ENCODE data around the gene GOLT1B.

GOLT1B gene

DNA sequence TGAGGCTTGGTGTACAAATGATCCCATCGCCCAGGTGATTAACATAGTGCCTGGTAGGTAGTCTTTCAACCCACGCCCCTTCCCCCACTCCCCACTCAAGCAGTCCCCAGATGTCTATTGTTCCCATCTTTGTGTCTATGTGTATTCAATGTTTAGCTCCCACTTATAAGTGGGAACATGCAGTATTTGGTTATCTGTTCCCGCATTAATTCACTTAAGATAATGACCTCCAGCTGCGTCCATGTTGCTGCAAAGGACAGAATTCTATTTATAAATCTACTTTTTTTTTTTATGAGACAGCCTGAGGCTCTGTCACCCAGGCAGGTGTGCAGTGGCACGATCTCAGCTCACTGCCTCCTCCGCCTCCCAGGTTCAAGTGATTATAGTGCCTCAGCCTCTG, 40.2 kb downstream of the GOLT1B start:
- no peaks in the 10 kb centered on the region for H3K9me3 ChIP-seq (replicated peaks; ENCODE audit: insufficient read depth, low read length)
- no peak overlapping the region for H3K4me2 ChIP-seq (ENCODE audit: low read depth, low read length)
- no peak overlapping the region for H3K9ac ChIP-seq (ENCODE audit: low read length)
- no peaks in the 10 kb centered on the region for H3K4me1 ChIP-seq (ENCODE audit: low read length)
- H3K36me3 ChIP-seq (replicated peaks; ENCODE audit: insufficient read depth, low read length), result no peaks in the 10 kb centered on the region
- H3K4me3 ChIP-seq (ENCODE audit: low read length), result no peak overlapping the region
- DNase-seq, result no peak
- no peaks in the 10 kb centered on the region for H3K27me3 ChIP-seq (replicated peaks; ENCODE audit: insufficient read depth, low read length)
- TF ChIP-seq EZH2 (optimal IDR thresholded peaks at IDR 0.05; ENCODE audit: low read depth, low read length) (no peak), EZH2phosphoT487 (IDR thresholded peaks at IDR 0.05; ENCODE audit: low read length) (no peak)
- TF ChIP-seq, protein P1, sequence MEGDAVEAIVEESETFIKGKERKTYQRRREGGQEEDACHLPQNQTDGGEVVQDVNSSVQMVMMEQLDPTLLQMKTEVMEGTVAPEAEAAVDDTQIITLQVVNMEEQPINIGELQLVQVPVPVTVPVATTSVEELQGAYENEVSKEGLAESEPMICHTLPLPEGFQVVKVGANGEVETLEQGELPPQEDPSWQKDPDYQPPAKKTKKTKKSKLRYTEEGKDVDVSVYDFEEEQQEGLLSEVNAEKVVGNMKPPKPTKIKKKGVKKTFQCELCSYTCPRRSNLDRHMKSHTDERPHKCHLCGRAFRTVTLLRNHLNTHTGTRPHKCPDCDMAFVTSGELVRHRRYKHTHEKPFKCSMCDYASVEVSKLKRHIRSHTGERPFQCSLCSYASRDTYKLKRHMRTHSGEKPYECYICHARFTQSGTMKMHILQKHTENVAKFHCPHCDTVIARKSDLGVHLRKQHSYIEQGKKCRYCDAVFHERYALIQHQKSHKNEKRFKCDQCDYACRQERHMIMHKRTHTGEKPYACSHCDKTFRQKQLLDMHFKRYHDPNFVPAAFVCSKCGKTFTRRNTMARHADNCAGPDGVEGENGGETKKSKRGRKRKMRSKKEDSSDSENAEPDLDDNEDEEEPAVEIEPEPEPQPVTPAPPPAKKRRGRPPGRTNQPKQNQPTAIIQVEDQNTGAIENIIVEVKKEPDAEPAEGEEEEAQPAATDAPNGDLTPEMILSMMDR (IDR thresholded peaks at IDR 0.05; ENCODE audit: low read length), result no peak
- H2AFZ ChIP-seq (ENCODE audit: low read length), result no peak overlapping the region
- H3K79me2 ChIP-seq (ENCODE audit: low read length), result no peaks in the 10 kb centered on the region
- no peak overlapping the region for H3K27ac ChIP-seq (ENCODE audit: low read length)
- H3F3A ChIP-seq (ENCODE audit: insufficient read depth, low read length), result no peaks in the 10 kb centered on the region
- no peaks in the 10 kb centered on the region for H4K20me1 ChIP-seq (ENCODE audit: insufficient read depth, low read length)
- H3K9me2 ChIP-seq (replicated peaks; ENCODE audit: insufficient read depth, low read length), result no peaks in the 10 kb centered on the region

DNA sequence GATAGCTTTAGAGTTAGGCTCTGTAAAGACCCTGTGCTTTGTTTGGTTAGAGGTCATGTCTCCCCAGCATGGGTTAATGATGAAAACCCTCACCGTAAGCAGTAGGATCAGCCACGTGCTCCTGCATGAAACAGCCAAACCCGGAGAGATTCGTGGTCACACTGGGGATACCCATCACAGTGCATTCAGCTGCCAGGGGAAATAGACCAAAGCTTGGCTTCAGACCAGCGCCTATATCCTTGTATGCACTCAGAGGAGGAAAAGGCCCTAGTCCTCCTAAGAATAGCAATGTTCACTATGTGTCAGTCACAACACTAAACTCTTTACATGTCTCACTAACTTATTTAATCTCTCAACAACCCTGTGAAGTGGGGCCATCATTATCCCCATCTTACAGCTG, 40.8 kb downstream of the GOLT1B start:
- no peak for DNase-seq
- no peaks in the 10 kb centered on the region for H3K9me3 ChIP-seq (replicated peaks; ENCODE audit: insufficient read depth, low read length)
- no peak overlapping the region for H3K4me3 ChIP-seq (ENCODE audit: low read length)
- TF ChIP-seq EZH2 (optimal IDR thresholded peaks at IDR 0.05; ENCODE audit: low read depth, low read length), result no peak
- no peak for TF ChIP-seq EZH2phosphoT487 (IDR thresholded peaks at IDR 0.05; ENCODE audit: low read length)
- TF ChIP-seq, protein P1 (IDR thresholded peaks at IDR 0.05; ENCODE audit: low read length), result no peak
- no peaks in the 10 kb centered on the region for H3K9me2 ChIP-seq (replicated peaks; ENCODE audit: insufficient read depth, low read length)
- H3K27ac ChIP-seq (ENCODE audit: low read length), result no peak overlapping the region
- H3K9ac ChIP-seq (ENCODE audit: low read length), result no peak overlapping the region
- H3K79me2 ChIP-seq (ENCODE audit: low read length), result no peaks in the 10 kb centered on the region
- no peaks in the 10 kb centered on the region for H3K27me3 ChIP-seq (replicated peaks; ENCODE audit: insufficient read depth, low read length)
- no peaks in the 10 kb centered on the region for H4K20me1 ChIP-seq (ENCODE audit: insufficient read depth, low read length)
- H3K4me1 ChIP-seq (ENCODE audit: low read length), result no peaks in the 10 kb centered on the region
- H3K36me3 ChIP-seq (replicated peaks; ENCODE audit: insufficient read depth, low read length), result no peaks in the 10 kb centered on the region
- no peak overlapping the region for H2AFZ ChIP-seq (ENCODE audit: low read length)
- no peaks in the 10 kb centered on the region for H3F3A ChIP-seq (ENCODE audit: insufficient read depth, low read length)
- H3K4me2 ChIP-seq (ENCODE audit: low read depth, low read length), result no peak overlapping the region

DNA sequence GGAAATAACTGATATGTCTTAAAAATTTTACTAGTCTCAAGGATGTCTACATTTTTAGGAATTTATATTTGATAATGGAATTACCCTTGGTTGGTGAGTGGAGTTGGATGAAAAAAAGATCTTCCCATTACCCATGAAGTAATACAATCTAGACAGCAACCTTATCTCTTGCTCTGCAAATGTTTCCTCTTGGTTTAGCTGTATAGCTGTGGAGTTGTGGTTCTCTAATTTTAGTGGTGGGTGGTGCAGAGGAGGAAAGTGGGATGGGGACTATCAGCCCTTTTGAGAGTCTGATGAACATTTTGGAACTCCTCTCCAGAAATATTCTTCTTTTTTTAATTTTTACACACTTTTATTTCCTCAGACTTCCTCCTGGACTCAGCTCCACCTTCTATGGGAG, 41.6 kb downstream of the GOLT1B start:
- H4K20me1 ChIP-seq (ENCODE audit: insufficient read depth, low read length), result no peaks in the 10 kb centered on the region
- H3K4me1 ChIP-seq (ENCODE audit: low read length), result no peaks in the 10 kb centered on the region
- H3K4me3 ChIP-seq (ENCODE audit: low read length), result no peak overlapping the region
- H3F3A ChIP-seq (ENCODE audit: insufficient read depth, low read length), result no peaks in the 10 kb centered on the region
- H3K27me3 ChIP-seq (replicated peaks; ENCODE audit: insufficient read depth, low read length), result no peaks in the 10 kb centered on the region
- no peaks in the 10 kb centered on the region for H3K36me3 ChIP-seq (replicated peaks; ENCODE audit: insufficient read depth, low read length)
- H3K79me2 ChIP-seq (ENCODE audit: low read length), result no peaks in the 10 kb centered on the region
- no peak overlapping the region for H2AFZ ChIP-seq (ENCODE audit: low read length)
- no peak overlapping the region for H3K9ac ChIP-seq (ENCODE audit: low read length)
- TF ChIP-seq, protein P1 (IDR thresholded peaks at IDR 0.05; ENCODE audit: low read length), result no peak
- TF ChIP-seq EZH2phosphoT487 (IDR thresholded peaks at IDR 0.05; ENCODE audit: low read length) (no peak), EZH2 (optimal IDR thresholded peaks at IDR 0.05; ENCODE audit: low read depth, low read length) (no peak)
- H3K4me2 ChIP-seq (ENCODE audit: low read depth, low read length), result no peak overlapping the region
- no peaks in the 10 kb centered on the region for H3K9me2 ChIP-seq (replicated peaks; ENCODE audit: insufficient read depth, low read length)
- H3K27ac ChIP-seq (ENCODE audit: low read length), result no peak overlapping the region
- H3K9me3 ChIP-seq (replicated peaks; ENCODE audit: insufficient read depth, low read length), result no peaks in the 10 kb centered on the region
- DNase-seq, result no peak

Data from MM.1S (cell line).